Naive B cell (primary cell): Measurements from ENCODE around the gene ATP5PB. TPM values are rescaled to one million over a fixed set of nuclear protein-coding genes. Genes with fewer than 3 reads are reported as not detected.

ENCODE experiments used
- ATAC-seq, 2 donors: fragments of 150-1000 bp; cut with Tn5 transposase; 2 replicates each; pipeline ENCODE4 v1.10.0; 2021; ENCODE audit warnings: low read depth in 2 of 2, mild to moderate bottlenecking in 2 of 2, moderate library complexity in 2 of 2
- DNase-seq: peaks from one replicate; pipeline ENCODE4 v3.0.0; 2022
- H3K27ac Mint-ChIP-seq, 6 donors: one replicate each; pipeline ENCODE4 v1.8.0; 2020 to 2022; ENCODE audit warnings: mild to moderate bottlenecking in 6 of 6, mixed read lengths in 6 of 6, moderate library complexity in 5 of 6, inconsistent platforms in 2 of 6
- H3K27me3 Mint-ChIP-seq, 3 donors: one replicate each; pipeline ENCODE4 v1.8.0; 2021 to 2022; ENCODE audit warnings: mixed read lengths in 3 of 3, mild to moderate bottlenecking in 1 of 3
- H3K36me3 Mint-ChIP-seq, 2 donors: one replicate each; pipeline ENCODE4 v1.8.0; 2020 to 2022; ENCODE audit warnings: mixed read lengths in 2 of 2, inconsistent platforms in 1 of 2, mild to moderate bottlenecking in 1 of 2
- H3K4me1 Mint-ChIP-seq, 3 donors: one replicate each; pipeline ENCODE4 v1.8.0; 2020 to 2022; ENCODE audit warnings: mixed read lengths in 3 of 3, inconsistent platforms in 1 of 3, mild to moderate bottlenecking in 1 of 3, moderate library complexity in 1 of 3
- H3K4me3 Mint-ChIP-seq, 8 donors: one replicate each; pipeline ENCODE4 v1.8.0; 2020 to 2022; ENCODE audit warnings: mild to moderate bottlenecking in 8 of 8, mixed read lengths in 8 of 8, moderate library complexity in 8 of 8, inconsistent platforms in 2 of 8
- H3K9me3 Mint-ChIP-seq, 7 donors: one replicate each; pipeline ENCODE4 v1.8.0; 2020 to 2022; ENCODE audit warnings: mixed read lengths in 7 of 7, mild to moderate bottlenecking in 5 of 7, inconsistent platforms in 2 of 7, moderate library complexity in 1 of 7
- polyA plus RNA-seq, 6 donors: library from polyadenylated mRNA; unstranded; fragments of 300-500 nt; fragmentation: Illumina TruSeq; gene quantifications; one replicate each; pipeline ENCODE4 v1.2.3, GENCODE V29; 2021; ENCODE audit warnings: low read depth in 6 of 6

Gene ATP5PB
- polyA plus RNA-seq, 6 donors from 2014 or later = 356 to 441 (median 405) TPM

- Mint-ChIP-seq H3K36me3 (peaks cover 12 to 21% of the 10 kb centered on the region in 2 donors), H3K27me3 (no peaks in the 10 kb centered on the region), H3K4me3 (peak overlapping the region in 1 of 8 donors; percentile 47), H3K9me3 (peaks cover 0 to 2% (median 0%) of the 10 kb centered on the region in 7 donors), H3K4me1 (peaks cover 47 to 87% (median 78%) of the 10 kb centered on the region in 3 donors), H3K27ac (peak overlapping the region in 2 of 6 donors; percentile 32 to 41)
- no peak for ATAC-seq
- DNase-seq = no peak
These were observed 3.3 kb downstream of the ATP5PB start for GRCh38 chr1:111452581-111452980.

GRCh38 chr1:111453706-111454105, 4.4 kb downstream of the ATP5PB start:
- H3K27me3 Mint-ChIP-seq = no peaks in the 10 kb centered on the region
- H3K4me1 Mint-ChIP-seq = peaks cover 40 to 76% (median 72%) of the 10 kb centered on the region in 3 donors
- no peak for DNase-seq
- H3K4me3 Mint-ChIP-seq = peak overlapping the region in 1 of 8 donors; percentile 41
- H3K9me3 Mint-ChIP-seq = peaks cover 0 to 2% (median 0%) of the 10 kb centered on the region in 7 donors
- H3K36me3 Mint-ChIP-seq = peaks cover 17 to 29% of the 10 kb centered on the region in 2 donors
- H3K27ac Mint-ChIP-seq = peak overlapping the region in 3 of 6 donors; percentile 22 to 78 (median 56)
- ATAC-seq = no peak

- H3K36me3 Mint-ChIP-seq = peaks cover 18 to 22% of the 10 kb centered on the region in 2 donors
- no peak for ATAC-seq
- no peaks in the 10 kb centered on the region for H3K9me3 Mint-ChIP-seq
- H3K27ac Mint-ChIP-seq = peak overlapping the region in 4 of 6 donors; percentile 29 to 90 (median 75)
- DNase-seq = no peak
- H3K4me3 Mint-ChIP-seq = peak overlapping the region in 3 of 8 donors; percentile 14 to 60 (median 44)
- H3K4me1 Mint-ChIP-seq = peaks cover 28 to 65% (median 59%) of the 10 kb centered on the region in 3 donors
- no peaks in the 10 kb centered on the region for H3K27me3 Mint-ChIP-seq
These were observed 5.8 kb downstream of the ATP5PB start for GRCh38 chr1:111454859-111455641.

GRCh38 chr1:111455642-111456031, 6.4 kb downstream of the ATP5PB start:
- H3K4me3 Mint-ChIP-seq = peak overlapping the region in 3 of 8 donors; percentile 14 to 60 (median 44)
- peaks cover 18 to 21% of the 10 kb centered on the region in 2 donors for H3K36me3 Mint-ChIP-seq
- ATAC-seq = peak; percentile 54 to 55

GRCh38 chr1:111461765-111462164, 12.5 kb downstream of the ATP5PB start:
- ATAC-seq (no peak), DNase-seq (no peak)
- Mint-ChIP-seq H3K4me1 (peaks cover 7 to 19% (median 10%) of the 10 kb centered on the region in 3 donors), H3K27ac (no peak overlapping the region), H3K27me3 (no peaks in the 10 kb centered on the region), H3K36me3 (peaks cover 33 to 39% of the 10 kb centered on the region in 2 donors), H3K4me3 (no peak overlapping the region), H3K9me3 (no peaks in the 10 kb centered on the region)

More at GRCh38 chr1:111455642-111456031, 6.4 kb downstream of the ATP5PB start:
- Mint-ChIP-seq H3K9me3 (no peaks in the 10 kb centered on the region), H3K4me1 (peaks cover 27 to 59% (median 55%) of the 10 kb centered on the region in 3 donors), H3K27ac (peak overlapping the region in 5 of 6 donors; percentile 15 to 90 (median 66)), H3K27me3 (no peaks in the 10 kb centered on the region)
- DNase-seq = no peak

DNA sequence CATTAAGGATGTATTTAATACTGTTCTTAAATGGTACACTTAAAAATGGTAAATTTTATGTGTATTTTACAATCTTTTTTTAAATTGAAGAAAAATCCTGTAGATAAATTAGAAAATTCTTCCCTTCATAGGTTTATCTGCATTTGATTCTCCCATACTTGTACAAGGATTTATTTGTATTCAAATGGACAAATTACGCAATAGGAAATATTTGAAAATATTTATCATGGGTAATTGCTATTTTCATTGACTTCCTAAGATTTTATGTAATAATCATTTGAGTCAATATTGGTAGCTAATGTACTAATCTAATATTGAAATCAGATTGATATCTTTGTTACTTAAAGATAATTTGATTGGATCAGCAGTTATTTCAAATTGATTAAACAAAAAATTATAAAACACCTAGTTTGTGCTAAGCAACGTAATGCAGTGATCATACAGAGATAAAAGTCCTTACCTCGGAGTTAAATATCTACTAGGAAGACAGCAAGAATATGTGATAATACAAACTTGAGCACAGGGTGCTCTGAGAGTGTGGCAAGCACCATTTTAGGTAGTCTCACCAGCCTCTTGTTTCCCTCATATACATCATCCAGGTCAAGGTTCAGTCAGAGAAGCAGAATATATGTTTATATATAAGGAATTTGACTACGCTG, 13.2 kb downstream of the ATP5PB start:
- Mint-ChIP-seq H3K9me3 (no peaks in the 10 kb centered on the region), H3K27ac (peak overlapping the region in 4 of 6 donors; percentile 19 to 81 (median 60)), H3K36me3 (peaks cover 33% of the 10 kb centered on the region in 2 donors), H3K27me3 (no peaks in the 10 kb centered on the region), H3K4me3 (no peak overlapping the region), H3K4me1 (peaks cover 2 to 19% (median 10%) of the 10 kb centered on the region in 3 donors)
- ATAC-seq = no peak
- no peak for DNase-seq

- Mint-ChIP-seq H3K9me3 (no peaks in the 10 kb centered on the region), H3K27me3 (no peaks in the 10 kb centered on the region), H3K4me1 (peaks cover 2 to 16% (median 10%) of the 10 kb centered on the region in 3 donors), H3K27ac (peak overlapping the region in 5 of 6 donors; percentile 1 to 81 (median 48)), H3K4me3 (no peak overlapping the region), H3K36me3 (peaks cover 27 to 29% of the 10 kb centered on the region in 2 donors)
- no peak for DNase-seq
- ATAC-seq = no peak
These were observed 13.9 kb downstream of the ATP5PB start for GRCh38 chr1:111463029-111463683.

- no peak overlapping the region for H3K27ac Mint-ChIP-seq
These were observed 16.5 kb downstream of the ATP5PB start for GRCh38 chr1:111465754-111466153.

GRCh38 chr1:111466480-111466879, 17.2 kb downstream of the ATP5PB start:
- Mint-ChIP-seq H3K4me3 (no peak overlapping the region), H3K27ac (no peak overlapping the region), H3K9me3 (no peaks in the 10 kb centered on the region), H3K36me3 (peaks cover 19 to 24% of the 10 kb centered on the region in 2 donors), H3K4me1 (peaks cover 2 to 13% (median 10%) of the 10 kb centered on the region in 3 donors), H3K27me3 (no peaks in the 10 kb centered on the region)
- DNase-seq (no peak), ATAC-seq (no peak)

More at GRCh38 chr1:111465754-111466153, 16.5 kb downstream of the ATP5PB start:
- no peaks in the 10 kb centered on the region for H3K27me3 Mint-ChIP-seq
- peaks cover 2 to 13% (median 10%) of the 10 kb centered on the region in 3 donors for H3K4me1 Mint-ChIP-seq
- DNase-seq (no peak), ATAC-seq (no peak)
- peaks cover 21 to 24% of the 10 kb centered on the region in 2 donors for H3K36me3 Mint-ChIP-seq
- no peaks in the 10 kb centered on the region for H3K9me3 Mint-ChIP-seq
- H3K4me3 Mint-ChIP-seq = no peak overlapping the region

- H3K9me3 Mint-ChIP-seq = no peaks in the 10 kb centered on the region
- peaks cover 2 to 22% (median 18%) of the 10 kb centered on the region in 3 donors for H3K4me1 Mint-ChIP-seq
- ATAC-seq (no peak), DNase-seq (no peak)
- peaks cover 5 to 19% of the 10 kb centered on the region in 2 donors for H3K36me3 Mint-ChIP-seq
- no peaks in the 10 kb centered on the region for H3K27me3 Mint-ChIP-seq
- no peak overlapping the region for H3K4me3 Mint-ChIP-seq
- H3K27ac Mint-ChIP-seq = peak overlapping the region in 1 of 6 donors; percentile 69
These were observed 18.8 kb downstream of the ATP5PB start for GRCh38 chr1:111467865-111468716.

GRCh38 chr1:111468717-111469100, 19.4 kb downstream of the ATP5PB start:
- H3K27ac Mint-ChIP-seq = no peak overlapping the region
- ATAC-seq = no peak
- peaks cover 8 to 17% (median 15%) of the 10 kb centered on the region in 3 donors for H3K4me1 Mint-ChIP-seq
- no peak overlapping the region for H3K4me3 Mint-ChIP-seq
- H3K36me3 Mint-ChIP-seq = peaks cover under 1 to 12% of the 10 kb centered on the region in 2 donors
- no peaks in the 10 kb centered on the region for H3K27me3 Mint-ChIP-seq
- no peak for DNase-seq
- no peaks in the 10 kb centered on the region for H3K9me3 Mint-ChIP-seq

- Mint-ChIP-seq H3K36me3 (peaks cover 4 to 9% of the 10 kb centered on the region in 2 donors), H3K4me1 (peaks cover 10 to 17% (median 15%) of the 10 kb centered on the region in 3 donors), H3K27me3 (no peaks in the 10 kb centered on the region), H3K27ac (no peak overlapping the region), H3K4me3 (no peak overlapping the region), H3K9me3 (no peaks in the 10 kb centered on the region)
- DNase-seq (no peak), ATAC-seq (no peak)
These were observed 20.3 kb downstream of the ATP5PB start for GRCh38 chr1:111469539-111469938.
